Body of pancreas (tissue), 4 donors: ENCODE data around the gene DBR1. TPM values are rescaled to one million over a fixed set of nuclear protein-coding genes. Genes with fewer than 3 reads are reported as not detected.
A peak's percentile ranks its signal among the peaks of the same experiment; 100 is the strongest.

Experiments used
- ATAC-seq: fragments of 150-250 bp; one replicate; pipeline ENCODE4 v1.9.1; 2016
- DNase-seq, 4 donors: peaks; one replicate each; pipeline ENCODE4 v3.0.0-alpha.2; 2019
- H3K27ac ChIP-seq, 4 donors: fragments of 200-600 bp; sonication (generic); 1 replicate in 3 of 4; 2 replicates in 1 of 4; pipeline versions ENCODE4 v1.5.1 to v1.6.1; 2016 to 2019; ENCODE audit warnings: mild to moderate bottlenecking in 1 of 4, mixed read lengths in 1 of 4, moderate library complexity in 1 of 4
- H3K27me3 ChIP-seq, 2 donors: fragments of 200-600 bp; sonication (generic); one replicate each; pipeline ENCODE4 v1.6.0; 2016; ENCODE audit warnings: mild to moderate bottlenecking in 1 of 2
- H3K36me3 ChIP-seq, 2 donors: fragments of 200-600 bp; sonication (generic); replicated peaks in 1 of 2; 2 replicates each; pipeline ENCODE4 v1.5.1; 2016; ENCODE audit warnings: low read depth in 2 of 2; ENCODE audit not compliant: insufficient read depth in 1 of 2
- H3K4me1 ChIP-seq: fragments of 200-600 bp; sonication (generic); one replicate; pipeline ENCODE4 v1.6.0; 2016
- H3K4me3 ChIP-seq, 2 donors: fragments of 200-600 bp; sonication (generic); 1 replicate in 1 of 2; 2 replicates in 1 of 2; pipeline ENCODE4 v1.5.1; 2016 to 2019
- H3K9me3 ChIP-seq, 3 donors: fragments of 200-600 bp; sonication (generic); 1 replicate in 2 of 3; 2 replicates in 1 of 3; pipeline ENCODE4 v1.5.1; 2016
- POLR2A ChIP-seq, 3 donors: fragments of 450-650 bp; IDR thresholded peaks; one replicate each; pipeline ENCODE4 v1.6.1; 2016; ENCODE audit warnings: antibody characterized with exemption in 3 of 3, mild to moderate bottlenecking in 2 of 3
- WGBS, 2 donors: methylation state at CpG; one replicate each; pipeline ENCODE4 v1.1.5; 2017; 5-methylcytosine and 5-hydroxymethylcytosine counted together
- intact Hi-C: fragments of 100-400 bp; cut with DNase I; formaldehyde crosslinking; loops from one replicate; pipeline ENCODE4 v1.15.1; 2023
- total RNA-seq, 2 donors: library from RNA; depleted of rRNA; stranded (reverse); fragments of >200 nt; gene quantifications; one replicate each; pipeline ENCODE4 v1.1.0, GENCODE V29; 2016
- TF ChIP-seq, protein P1 (sequence below), 7 experiments: fragments of 450-650 bp in 4 of 7; fragments of 200-600 bp in 3 of 7; sonication (generic) in 3 of 7; IDR thresholded peaks; one replicate each; pipeline ENCODE4 v1.5.1; 2016 to 2019; ENCODE audit warnings: antibody characterized with exemption in 7 of 7

DBR1 gene
- total RNA-seq, 2 donors from 2014 or later = 4.3 to 11.7 TPM

- Histone ChIP-seq H3K9me3 (no peaks in the 10 kb centered on the region), H3K4me3 (peak within 1 kb of the TSS; percentile 75 to 92), H3K27me3 (no peaks in the 10 kb centered on the region), H3K36me3 (no peaks in the 10 kb centered on the region), H3K27ac (peak within 1 kb of the TSS; percentile 91 to 97 (median 96)), H3K4me1 (peaks cover 34% of the 10 kb centered on the region)
- peak; percentile 58 for ATAC-seq
- peak; percentile 67 to 74 (median 70) for DNase-seq
- 1% methylated on average over 29 to 56 of the region's 59 CpGs for WGBS, 2 donors
- intact Hi-C loops = no loop called here
- peak; percentile 53 to 87 (median 83) for TF ChIP-seq POLR2A (IDR thresholded peaks at IDR 0.05)
- TF ChIP-seq, protein P1, sequence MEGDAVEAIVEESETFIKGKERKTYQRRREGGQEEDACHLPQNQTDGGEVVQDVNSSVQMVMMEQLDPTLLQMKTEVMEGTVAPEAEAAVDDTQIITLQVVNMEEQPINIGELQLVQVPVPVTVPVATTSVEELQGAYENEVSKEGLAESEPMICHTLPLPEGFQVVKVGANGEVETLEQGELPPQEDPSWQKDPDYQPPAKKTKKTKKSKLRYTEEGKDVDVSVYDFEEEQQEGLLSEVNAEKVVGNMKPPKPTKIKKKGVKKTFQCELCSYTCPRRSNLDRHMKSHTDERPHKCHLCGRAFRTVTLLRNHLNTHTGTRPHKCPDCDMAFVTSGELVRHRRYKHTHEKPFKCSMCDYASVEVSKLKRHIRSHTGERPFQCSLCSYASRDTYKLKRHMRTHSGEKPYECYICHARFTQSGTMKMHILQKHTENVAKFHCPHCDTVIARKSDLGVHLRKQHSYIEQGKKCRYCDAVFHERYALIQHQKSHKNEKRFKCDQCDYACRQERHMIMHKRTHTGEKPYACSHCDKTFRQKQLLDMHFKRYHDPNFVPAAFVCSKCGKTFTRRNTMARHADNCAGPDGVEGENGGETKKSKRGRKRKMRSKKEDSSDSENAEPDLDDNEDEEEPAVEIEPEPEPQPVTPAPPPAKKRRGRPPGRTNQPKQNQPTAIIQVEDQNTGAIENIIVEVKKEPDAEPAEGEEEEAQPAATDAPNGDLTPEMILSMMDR (IDR thresholded peaks at IDR 0.05) = peak in 1 of 7 experiments; percentile 1
Measured at GRCh38 chr3:138187296-138188012, 12.7 kb upstream of the DBR1 start, which contains the start of gene ARMC8. ARMC8 (plus strand) TSS chr3:138187301; CDS start chr3:138187555, 254 bp downstream.

DNA sequence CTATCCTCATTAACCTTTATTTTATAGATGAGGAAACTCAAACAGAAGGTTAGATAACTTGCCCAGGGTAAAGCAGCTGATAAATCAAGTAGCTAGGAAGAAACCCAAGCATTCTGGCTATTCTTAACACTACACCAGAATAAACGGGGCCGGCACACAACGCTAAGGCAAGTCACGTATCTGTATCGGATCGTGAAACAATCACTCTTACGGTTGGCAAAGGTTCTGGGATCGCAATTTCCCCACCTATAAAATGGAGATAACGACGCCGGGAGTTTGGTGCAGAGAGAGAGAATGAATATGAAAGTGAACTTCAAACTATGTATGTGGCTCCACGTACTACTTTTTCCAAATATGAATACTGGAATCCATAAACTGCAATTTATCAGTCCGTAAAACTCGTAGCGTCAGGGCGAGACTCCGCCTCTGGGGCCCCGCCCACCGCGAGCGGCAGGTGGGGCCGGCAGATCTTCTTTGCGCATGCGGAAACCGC lies 12.1 kb upstream of the DBR1 start:
- TF ChIP-seq POLR2A (IDR thresholded peaks at IDR 0.05) = no peak
- TF ChIP-seq, protein P1 (IDR thresholded peaks at IDR 0.05) = no peak
- intact Hi-C loops = no loop called here
- Histone ChIP-seq H3K27me3 (no peaks in the 10 kb centered on the region), H3K4me3 (peak overlapping the region; percentile 75 to 92), H3K36me3 (no peaks in the 10 kb centered on the region), H3K27ac (peak overlapping the region; percentile 91 to 97 (median 96)), H3K9me3 (no peaks in the 10 kb centered on the region), H3K4me1 (peaks cover 34% of the 10 kb centered on the region)
- 0% methylated on average over 25 of the region's 25 CpGs for WGBS, 2 donors
- ATAC-seq (peak; percentile 96), DNase-seq (peak; percentile 93 to 96 (median 94))

DNA sequence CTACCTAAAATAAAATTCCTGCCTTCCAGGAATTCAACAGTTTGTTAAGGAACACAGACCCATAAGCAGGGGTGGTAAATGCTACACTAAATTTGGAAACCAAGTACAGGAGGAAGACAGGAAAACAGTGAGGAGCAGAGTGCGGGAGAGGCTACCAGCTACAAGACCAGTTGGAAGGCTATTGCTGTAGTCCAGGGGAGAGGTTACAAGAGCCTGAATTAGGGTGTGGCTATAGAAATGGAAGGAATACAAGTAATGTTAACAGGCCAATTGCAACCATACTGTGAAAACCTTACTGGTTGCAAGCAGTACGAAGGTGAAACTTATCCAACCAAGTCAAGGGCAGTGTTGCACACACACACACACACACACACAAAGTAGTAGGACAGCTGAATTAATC lies 11.5 kb upstream of the DBR1 start:
- 76 to 78% methylated on average over 2 of the region's 2 CpGs for WGBS, 2 donors
- TF ChIP-seq, protein P1 (IDR thresholded peaks at IDR 0.05) = no peak
- TF ChIP-seq POLR2A (IDR thresholded peaks at IDR 0.05) = no peak
- H3K27me3 ChIP-seq = no peaks in the 10 kb centered on the region
- DNase-seq = no peak
- ATAC-seq = no peak
- intact Hi-C loops = no loop called here
- H3K36me3 ChIP-seq = no peaks in the 10 kb centered on the region
- peaks cover 34% of the 10 kb centered on the region for H3K4me1 ChIP-seq
- H3K9me3 ChIP-seq = no peaks in the 10 kb centered on the region
- peak overlapping the region in 2 of 4 donors; percentile 91 to 95 for H3K27ac ChIP-seq
- H3K4me3 ChIP-seq = no peak overlapping the region

GRCh38 chr3:138184994-138185393 lies 10.3 kb upstream of the DBR1 start:
- no peak for TF ChIP-seq POLR2A (IDR thresholded peaks at IDR 0.05)

GRCh38 chr3:138180375-138181029 lies 5.8 kb upstream of the DBR1 start:
- ATAC-seq (peak; percentile 30), DNase-seq (peak; percentile 18 to 38 (median 32))
- Histone ChIP-seq H3K9me3 (no peaks in the 10 kb centered on the region), H3K4me3 (no peak overlapping the region), H3K36me3 (no peaks in the 10 kb centered on the region), H3K27me3 (no peaks in the 10 kb centered on the region), H3K4me1 (peaks cover under 1% of the 10 kb centered on the region), H3K27ac (no peak overlapping the region)
- 0% methylated on average over 2 of the region's 2 CpGs for WGBS, 2 donors
- TF ChIP-seq, protein P1 (IDR thresholded peaks at IDR 0.05) = peak in 6 of 7 experiments; percentile 9 to 58 (median 43)
- no peak for TF ChIP-seq POLR2A (IDR thresholded peaks at IDR 0.05)
- intact Hi-C loops = no loop called here

More at GRCh38 chr3:138184994-138185393, 10.3 kb upstream of the DBR1 start:
- Histone ChIP-seq H3K27ac (no peak overlapping the region), H3K36me3 (no peaks in the 10 kb centered on the region), H3K4me3 (no peak overlapping the region), H3K4me1 (peaks cover 23% of the 10 kb centered on the region), H3K27me3 (no peaks in the 10 kb centered on the region), H3K9me3 (no peaks in the 10 kb centered on the region)
- intact Hi-C loops = no loop called here
- ATAC-seq = no peak
- 57 to 63% methylated on average over 3 of the region's 3 CpGs for WGBS, 2 donors
- DNase-seq = no peak
